ENCODE measurements around the gene KANK3.

GRCh38 chr19:8371011-8371804 is 28.1 kb upstream of the KANK3 start:
- TF ChIP-seq CTCF (IDR thresholded peaks at IDR 0.05) (no peak), POLR2A (IDR thresholded peaks at IDR 0.05) (peak in 1 of 2 donors; percentile 18)

Data from Peyer's patch (tissue), 4 donors.